Spleen (tissue), 7 donors: ENCODE measurements around the gene SOX9.

Experiments used
- POLR2A ChIP-seq, 3 donors: fragments of 450-650 bp; IDR thresholded peaks; one replicate each; pipeline ENCODE4 v1.5.1; 2017; ENCODE audit warnings: antibody characterized with exemption in 3 of 3, mild to moderate bottlenecking in 1 of 3
- POLR2AphosphoS5 ChIP-seq, 3 donors: sonication (generic); formaldehyde crosslinking; IDR thresholded peaks; one replicate each; pipeline ENCODE4 v1.5.1; 2017; ENCODE audit warnings: antibody characterized with exemption in 3 of 3
- TF ChIP-seq, protein P1 (sequence below), 11 experiments: fragments of 200-600 bp in 7 of 11; fragments of 450-650 bp in 4 of 11; sonication (generic) in 4 of 11; IDR thresholded peaks in 8 of 11; conservative IDR thresholded peaks in 3 of 11; 1 replicate in 7 of 11; 2 replicates in 4 of 11; pipeline versions ENCODE4 v1.4.0 to v1.8.0; 2016 to 2021; ENCODE audit warnings: antibody characterized with exemption in 11 of 11, inconsistent platforms in 4 of 11, mild to moderate bottlenecking in 1 of 11
- donor health status: DM: no; HTN: no; CAD: no; lungs with moderate emphysema.
- donor health status: DM: no; HTN: no; CAD: no.
- donor health status: DM: no; HTN: no; CAD: no.

- TF ChIP-seq, protein P1, sequence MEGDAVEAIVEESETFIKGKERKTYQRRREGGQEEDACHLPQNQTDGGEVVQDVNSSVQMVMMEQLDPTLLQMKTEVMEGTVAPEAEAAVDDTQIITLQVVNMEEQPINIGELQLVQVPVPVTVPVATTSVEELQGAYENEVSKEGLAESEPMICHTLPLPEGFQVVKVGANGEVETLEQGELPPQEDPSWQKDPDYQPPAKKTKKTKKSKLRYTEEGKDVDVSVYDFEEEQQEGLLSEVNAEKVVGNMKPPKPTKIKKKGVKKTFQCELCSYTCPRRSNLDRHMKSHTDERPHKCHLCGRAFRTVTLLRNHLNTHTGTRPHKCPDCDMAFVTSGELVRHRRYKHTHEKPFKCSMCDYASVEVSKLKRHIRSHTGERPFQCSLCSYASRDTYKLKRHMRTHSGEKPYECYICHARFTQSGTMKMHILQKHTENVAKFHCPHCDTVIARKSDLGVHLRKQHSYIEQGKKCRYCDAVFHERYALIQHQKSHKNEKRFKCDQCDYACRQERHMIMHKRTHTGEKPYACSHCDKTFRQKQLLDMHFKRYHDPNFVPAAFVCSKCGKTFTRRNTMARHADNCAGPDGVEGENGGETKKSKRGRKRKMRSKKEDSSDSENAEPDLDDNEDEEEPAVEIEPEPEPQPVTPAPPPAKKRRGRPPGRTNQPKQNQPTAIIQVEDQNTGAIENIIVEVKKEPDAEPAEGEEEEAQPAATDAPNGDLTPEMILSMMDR (IDR thresholded peaks at IDR 0.05 in 8 of 11, conservative IDR thresholded peaks at IDR 0.05 in 3 of 11) = no peak
- no peak for TF ChIP-seq POLR2A (IDR thresholded peaks at IDR 0.05)
- TF ChIP-seq POLR2AphosphoS5 (IDR thresholded peaks at IDR 0.05) = no peak
These were observed 4.4 kb downstream of the SOX9 start for GRCh38 chr17:72125226-72125651.
